ENCODE results near the gene TMEM201. TPM values are rescaled to one million over a fixed set of nuclear protein-coding genes. Genes with fewer than 3 reads are reported as not detected.

The TMEM201 gene
- total and polyA plus RNA-seq, 2 donors from 2014 or later = 9.1 to 13.2 TPM

- no peaks in the 10 kb centered on the region for H3K4me1 ChIP-seq (ENCODE audit: control insufficient read depth in 2 of 3, insufficient read depth in 2 of 3, low read depth in 1 of 3, low read length in 3 of 3)
- no peak for FAIRE-seq
- intact Hi-C loops (cut with DNase I) = no loop called here
- H3K27me3 ChIP-seq (ENCODE audit: control insufficient read depth, insufficient read depth, low read length) = peaks cover 2% of the 10 kb centered on the region
- H3K9ac ChIP-seq (ENCODE audit: low read length in 3 of 3) = no peak overlapping the region
- no peak overlapping the region for H3K27ac ChIP-seq (ENCODE audit: low read depth in 2 of 2, low read length in 2 of 2)
- DNase-seq = no peak
- no peak for TF ChIP-seq CTCF (IDR thresholded peaks at IDR 0.05; ENCODE audit: borderline replicate concordance, extremely low read depth, insufficient read depth)
- H3K4me3 ChIP-seq (ENCODE audit: low read length in 3 of 3) = no peak overlapping the region
- H3K9me3 ChIP-seq (ENCODE audit: control insufficient read depth in 2 of 3, insufficient read depth in 1 of 3, low read length in 3 of 3) = no peaks in the 10 kb centered on the region
- no peaks in the 10 kb centered on the region for H3K36me3 ChIP-seq (ENCODE audit: control insufficient read depth in 2 of 3, insufficient read depth in 3 of 3, low read length in 3 of 3)
Observed at GRCh38 chr1:9657521-9658032, 68.9 kb downstream of the TMEM201 start.

DNA sequence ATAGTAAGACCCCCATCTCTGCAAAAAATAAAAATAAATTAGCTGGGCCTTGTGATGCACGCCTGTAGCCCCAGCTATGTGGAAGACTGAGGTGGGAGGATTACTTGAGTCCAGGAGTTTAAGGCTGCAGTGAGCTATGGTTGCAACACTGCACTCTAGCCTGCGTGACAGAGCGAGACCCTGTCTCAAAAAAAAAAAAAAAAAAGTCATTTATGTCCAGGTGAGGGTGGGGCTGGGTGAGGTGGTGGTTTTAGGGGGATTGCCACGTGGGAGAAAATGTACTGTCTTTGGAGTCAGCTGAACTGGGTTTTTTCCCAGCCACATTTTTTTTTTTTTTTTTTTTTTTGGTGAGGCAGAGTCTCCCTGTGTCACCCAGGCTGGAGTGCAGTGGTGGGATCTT lies 69.5 kb downstream of the TMEM201 start:
- Histone ChIP-seq H3K4me1 (ENCODE audit: control insufficient read depth in 2 of 3, insufficient read depth in 2 of 3, low read depth in 1 of 3, low read length in 3 of 3) (no peaks in the 10 kb centered on the region), H3K27me3 (ENCODE audit: control insufficient read depth, insufficient read depth, low read length) (peaks cover under 1% of the 10 kb centered on the region), H3K27ac (ENCODE audit: low read depth in 2 of 2, low read length in 2 of 2) (no peak overlapping the region), H3K4me3 (ENCODE audit: low read length in 3 of 3) (no peak overlapping the region), H3K9ac (ENCODE audit: low read length in 3 of 3) (no peak overlapping the region), H3K36me3 (ENCODE audit: control insufficient read depth in 2 of 3, insufficient read depth in 3 of 3, low read length in 3 of 3) (no peaks in the 10 kb centered on the region), H3K9me3 (ENCODE audit: control insufficient read depth in 2 of 3, insufficient read depth in 1 of 3, low read length in 3 of 3) (no peaks in the 10 kb centered on the region)
- TF ChIP-seq CTCF (IDR thresholded peaks at IDR 0.05; ENCODE audit: borderline replicate concordance, extremely low read depth, insufficient read depth) = no peak
- DNase-seq = no peak
- intact Hi-C loops (cut with DNase I) = no loop called here
- no peak for FAIRE-seq

DNA sequence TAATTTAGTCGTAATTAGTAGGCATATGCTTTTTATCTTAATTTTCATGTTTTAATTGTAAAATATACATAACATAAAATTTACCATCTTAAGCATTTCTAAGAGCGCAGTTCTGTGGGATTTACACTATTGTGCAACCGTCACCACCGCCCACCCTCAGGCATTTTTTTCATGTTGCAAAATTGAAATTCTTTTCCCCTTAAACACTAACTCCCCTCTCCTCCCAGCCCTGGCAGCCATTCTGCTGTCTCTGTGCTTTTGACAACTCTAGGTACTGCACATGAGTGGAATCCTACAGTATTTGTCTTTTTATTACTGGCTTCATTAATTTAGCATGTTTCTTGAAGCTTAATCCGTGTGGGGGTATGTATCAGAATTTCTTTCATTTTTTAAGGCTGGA lies 70.6 kb downstream of the TMEM201 start:
- no peak for TF ChIP-seq CTCF (IDR thresholded peaks at IDR 0.05; ENCODE audit: borderline replicate concordance, extremely low read depth, insufficient read depth)
- FAIRE-seq (no peak), DNase-seq (no peak)
- intact Hi-C loops (cut with DNase I) = no loop called here
- Histone ChIP-seq H3K4me1 (ENCODE audit: control insufficient read depth in 2 of 3, insufficient read depth in 2 of 3, low read depth in 1 of 3, low read length in 3 of 3) (no peaks in the 10 kb centered on the region), H3K27ac (ENCODE audit: low read depth in 2 of 2, low read length in 2 of 2) (no peak overlapping the region), H3K4me3 (ENCODE audit: low read length in 3 of 3) (no peak overlapping the region), H3K27me3 (ENCODE audit: control insufficient read depth, insufficient read depth, low read length) (no peaks in the 10 kb centered on the region), H3K9ac (ENCODE audit: low read length in 3 of 3) (no peak overlapping the region), H3K9me3 (ENCODE audit: control insufficient read depth in 2 of 3, insufficient read depth in 1 of 3, low read length in 3 of 3) (no peaks in the 10 kb centered on the region), H3K36me3 (ENCODE audit: control insufficient read depth in 2 of 3, insufficient read depth in 3 of 3, low read length in 3 of 3) (no peaks in the 10 kb centered on the region)

GRCh38 chr1:9663257-9663656 lies 74.5 kb downstream of the TMEM201 start:
- H3K36me3 ChIP-seq (ENCODE audit: control insufficient read depth in 2 of 3, insufficient read depth in 3 of 3, low read length in 3 of 3) = no peaks in the 10 kb centered on the region
- TF ChIP-seq CTCF (IDR thresholded peaks at IDR 0.05; ENCODE audit: borderline replicate concordance, extremely low read depth, insufficient read depth) = no peak
- no peak for FAIRE-seq
- no peaks in the 10 kb centered on the region for H3K4me1 ChIP-seq (ENCODE audit: control insufficient read depth in 2 of 3, insufficient read depth in 2 of 3, low read depth in 1 of 3, low read length in 3 of 3)
- H3K9me3 ChIP-seq (ENCODE audit: control insufficient read depth in 2 of 3, insufficient read depth in 1 of 3, low read length in 3 of 3) = no peaks in the 10 kb centered on the region
- no peak overlapping the region for H3K4me3 ChIP-seq (ENCODE audit: low read length in 3 of 3)
- intact Hi-C loops (cut with DNase I) = no loop called here
- no peak for DNase-seq
- H3K9ac ChIP-seq (ENCODE audit: low read length in 3 of 3) = no peak overlapping the region
- no peaks in the 10 kb centered on the region for H3K27me3 ChIP-seq (ENCODE audit: control insufficient read depth, insufficient read depth, low read length)
- H3K27ac ChIP-seq (ENCODE audit: low read depth in 2 of 2, low read length in 2 of 2) = no peak overlapping the region
